Measurements from ENCODE around the gene SHROOM2.
"Not testable (repeated sequence)": the region's sequence is repeated elsewhere in the genome, so short reads cannot be mapped to it uniquely, and the experiment has no call there.

SHROOM2 gene

GRCh38 chrX:9785254-9785943 is 830 bp upstream of the SHROOM2 start:
- no peak for DNase-seq (ENCODE audit: low read depth)

- no peak for DNase-seq (ENCODE audit: low read depth)
Measured at GRCh38 chrX:9786798-9787635, 788 bp downstream of the SHROOM2 start.

- DNase-seq (ENCODE audit: low read depth) = peak; percentile 27
Measured at GRCh38 chrX:9788911-9789310, 2.7 kb downstream of the SHROOM2 start.

GRCh38 chrX:9789555-9789954 is 3.3 kb downstream of the SHROOM2 start:
- DNase-seq (ENCODE audit: low read depth) = no peak

- DNase-seq (ENCODE audit: low read depth) = peak; percentile 46
Measured at GRCh38 chrX:9790866-9791265, 4.6 kb downstream of the SHROOM2 start.

GRCh38 chrX:9794495-9794894 is 8.3 kb downstream of the SHROOM2 start:
- no peak for DNase-seq (ENCODE audit: low read depth)

- no peak for DNase-seq (ENCODE audit: low read depth)
Measured at GRCh38 chrX:9797384-9798360, 11.4 kb downstream of the SHROOM2 start.

- no peak for DNase-seq (ENCODE audit: low read depth)
Measured at GRCh38 chrX:9802737-9803136, 16.5 kb downstream of the SHROOM2 start.

GRCh38 chrX:9804444-9804843 is 18.2 kb downstream of the SHROOM2 start:
- DNase-seq (ENCODE audit: low read depth) = no peak

- DNase-seq (ENCODE audit: low read depth) = peak; percentile 73
Measured at GRCh38 chrX:9805956-9806355, 19.7 kb downstream of the SHROOM2 start.

- no peak for DNase-seq (ENCODE audit: low read depth)
Measured at GRCh38 chrX:9807355-9808182, 21.3 kb downstream of the SHROOM2 start.

- DNase-seq (ENCODE audit: low read depth) = not testable (repeated sequence)
Measured at GRCh38 chrX:9809876-9810275, 23.6 kb downstream of the SHROOM2 start.

GRCh38 chrX:9811086-9811485 is 24.9 kb downstream of the SHROOM2 start:
- DNase-seq (ENCODE audit: low read depth) = not testable (repeated sequence)

GRCh38 chrX:9816084-9816700 is 30.0 kb downstream of the SHROOM2 start:
- peak; percentile 25 for DNase-seq (ENCODE audit: low read depth)

GRCh38 chrX:9821572-9821971 is 35.3 kb downstream of the SHROOM2 start:
- no peak for DNase-seq (ENCODE audit: low read depth)

- no peak for DNase-seq (ENCODE audit: low read depth)
Measured at GRCh38 chrX:9824554-9824953, 38.3 kb downstream of the SHROOM2 start.

GRCh38 chrX:9825129-9825790 is 39.0 kb downstream of the SHROOM2 start:
- DNase-seq (ENCODE audit: low read depth) = no peak

- no peak for DNase-seq (ENCODE audit: low read depth)
Measured at GRCh38 chrX:9825966-9826365, 39.7 kb downstream of the SHROOM2 start.

- DNase-seq (ENCODE audit: low read depth) = peak; percentile 85
Measured at GRCh38 chrX:9829308-9830267, 43.4 kb downstream of the SHROOM2 start.

Measured in iris pigment epithelial cell (primary cell).